ENCODE data around the gene NEURL1.

The NEURL1 gene

GRCh38 chr10:103548581-103549348 is 55.3 kb downstream of the NEURL1 start:
- DNase-seq: peak; percentile 35

GRCh38 chr10:103549349-103549685 is 55.8 kb downstream of the NEURL1 start:
- DNase-seq: no peak

DNA sequence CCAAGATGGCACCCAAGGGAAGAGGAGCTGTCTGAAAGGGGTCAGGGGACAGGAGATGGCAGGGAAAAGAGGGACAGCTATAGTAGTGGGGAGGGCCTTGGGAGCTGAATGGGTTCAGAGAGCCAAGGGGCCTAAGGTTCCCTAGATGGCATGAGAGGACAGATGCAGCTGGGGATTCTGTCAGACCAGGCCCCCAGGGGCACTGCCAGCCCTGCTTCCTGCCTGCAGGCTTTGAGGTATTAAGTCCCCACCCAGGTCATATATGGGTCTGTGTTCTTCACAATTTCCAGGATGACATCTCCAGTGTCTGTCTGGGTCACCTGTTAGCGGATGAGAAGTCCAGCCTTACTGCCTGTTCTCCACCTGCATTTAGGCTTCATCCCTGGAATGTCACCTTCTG is 56.7 kb downstream of the NEURL1 start:
- DNase-seq: no peak

DNA sequence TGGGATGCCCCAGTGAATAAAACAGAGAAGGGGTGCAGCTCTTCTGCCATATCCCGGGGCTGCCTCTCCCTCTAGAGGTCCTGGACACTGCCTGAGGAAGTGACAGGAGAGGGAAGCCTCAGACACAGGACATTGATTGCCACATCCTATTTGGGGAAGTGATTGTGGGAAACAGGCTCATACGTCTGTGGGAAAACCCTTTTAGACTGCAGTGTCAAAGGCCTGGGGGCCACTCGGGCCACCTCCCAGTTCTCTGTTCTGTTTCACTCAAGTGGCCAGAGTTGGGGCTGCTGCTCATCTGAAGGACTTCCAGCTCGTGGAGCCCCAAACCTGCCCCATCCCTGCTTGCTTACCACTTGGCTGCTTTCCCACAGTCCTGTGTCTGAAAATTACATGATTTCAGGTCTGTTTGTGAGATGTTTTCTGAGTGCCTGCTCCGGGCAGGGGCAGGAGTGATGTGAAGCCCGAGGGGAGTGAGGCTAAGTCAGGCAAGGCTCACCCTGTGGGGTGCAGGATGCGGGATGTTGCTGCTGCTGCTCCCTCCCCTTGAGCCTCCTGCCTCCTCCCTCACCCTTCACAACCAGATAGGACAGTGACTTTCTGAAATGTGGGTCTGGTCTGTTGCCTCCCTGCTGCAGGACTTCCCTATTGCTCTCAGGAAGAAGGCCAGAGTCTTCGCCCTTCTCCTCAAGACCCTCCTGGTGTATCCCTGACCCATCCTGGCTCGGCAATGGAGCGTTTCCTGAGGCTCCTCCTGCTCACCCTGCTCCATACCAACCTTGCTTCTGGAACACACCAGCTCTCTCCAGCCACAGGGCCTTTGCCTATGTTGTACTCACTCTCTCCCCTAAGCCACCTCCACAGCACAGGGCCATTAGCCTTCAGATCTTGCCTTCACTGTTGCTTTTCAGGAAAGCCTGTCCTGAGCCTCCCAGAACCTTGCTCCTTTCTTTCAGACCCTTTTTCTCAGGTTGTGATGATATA is 58.4 kb downstream of the NEURL1 start:
- DNase-seq: no peak

DNA sequence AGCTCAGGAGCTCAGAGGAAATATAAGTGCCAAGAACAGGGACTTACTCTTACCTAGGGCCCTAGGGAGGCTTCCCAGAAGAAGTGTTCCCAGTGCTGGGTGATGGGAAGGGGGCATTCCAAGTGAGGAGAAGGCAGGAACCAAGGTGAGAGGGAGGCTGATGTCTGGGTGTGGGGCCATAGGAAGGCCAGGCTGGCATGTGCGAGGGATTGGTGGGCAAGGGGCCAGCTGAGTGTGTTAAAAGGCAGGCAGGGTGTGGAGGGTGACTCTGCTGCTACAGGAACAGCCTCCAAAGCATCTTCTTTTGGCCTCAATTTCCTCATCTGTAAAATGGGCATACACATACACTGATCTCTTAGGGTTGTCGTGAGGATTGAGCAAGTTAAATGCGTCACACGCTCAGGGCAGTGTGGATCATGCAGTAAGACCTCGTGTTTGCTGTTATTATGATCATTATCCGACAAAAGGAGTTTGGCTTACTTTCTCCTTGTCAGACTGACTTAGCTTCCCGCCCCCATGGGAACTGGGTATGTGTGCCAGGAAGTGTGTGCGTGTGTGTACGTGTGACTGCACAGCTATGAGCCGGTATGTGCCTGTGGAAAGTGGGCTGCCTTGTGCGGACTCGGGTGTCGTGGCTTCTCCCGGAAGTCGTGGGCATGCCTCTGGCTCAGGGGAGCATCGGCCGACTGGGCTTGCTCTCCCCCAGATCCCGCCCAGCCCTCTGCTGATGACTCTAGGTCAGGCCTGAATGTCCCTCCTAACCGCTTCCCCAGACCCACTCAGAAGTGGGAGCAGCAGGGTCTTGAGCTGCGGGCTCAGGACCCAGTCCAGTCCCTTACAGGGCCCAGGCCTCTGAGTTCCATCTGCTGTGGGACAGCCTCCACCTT is 59.6 kb downstream of the NEURL1 start:
- no peak for DNase-seq

DNA sequence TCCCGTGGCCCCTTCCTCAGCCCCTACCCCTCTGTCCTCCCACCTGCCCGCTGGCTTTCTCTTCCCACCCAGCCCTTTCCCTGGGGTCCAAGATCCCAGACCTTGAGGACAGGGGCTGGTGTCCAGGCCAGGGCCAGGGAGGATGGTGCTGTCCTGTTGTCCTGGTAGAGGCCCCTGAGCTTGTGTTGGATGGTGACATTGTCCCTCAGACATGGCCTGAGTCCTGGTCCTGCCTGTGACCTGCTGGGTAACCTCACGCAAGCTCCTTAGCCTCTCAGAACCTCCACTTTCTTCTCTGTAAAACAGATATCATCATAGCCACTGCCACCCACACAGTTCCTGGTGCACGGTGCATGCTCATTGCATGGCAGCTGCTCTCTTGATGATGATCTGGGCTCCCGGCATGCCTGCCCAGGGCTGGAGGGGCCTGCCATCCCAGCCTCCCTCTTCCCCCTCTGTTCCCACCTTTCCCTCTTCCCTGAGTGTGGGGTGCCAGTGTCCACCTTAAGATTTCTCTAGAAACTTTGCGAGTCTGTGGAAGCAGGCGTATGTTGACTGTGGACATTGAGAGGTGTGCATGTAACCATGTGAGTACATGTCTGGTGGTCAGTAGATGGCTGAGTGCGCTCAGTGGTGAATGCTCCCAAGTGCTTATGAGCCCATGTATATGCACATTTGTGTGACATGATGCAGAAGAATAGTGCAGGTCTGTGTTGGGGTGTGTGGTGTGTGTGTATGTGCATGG is 60.4 kb downstream of the NEURL1 start:
- no peak for DNase-seq

GRCh38 chr10:103554488-103555324 is 61.2 kb downstream of the NEURL1 start:
- no peak for DNase-seq

DNA sequence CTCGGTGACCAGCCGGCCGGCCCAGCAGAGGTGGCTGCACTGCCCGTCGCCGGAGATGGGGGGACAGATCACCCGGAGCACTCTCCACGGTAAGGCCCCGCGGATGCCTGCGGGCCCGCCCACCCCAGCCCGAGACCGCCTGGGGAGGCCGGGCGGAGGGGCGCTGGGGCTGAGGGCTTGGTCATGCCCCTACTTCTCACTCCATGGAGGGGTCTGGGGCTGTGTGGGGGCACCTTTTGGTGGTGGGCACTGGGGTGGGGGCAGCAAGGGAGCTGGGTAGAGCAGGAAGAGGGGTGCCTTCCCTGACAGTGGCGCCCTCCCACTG is 61.8 kb downstream of the NEURL1 start:
- DNase-seq: no peak

GRCh38 chr10:103555712-103556111 is 62.2 kb downstream of the NEURL1 start:
- no peak for DNase-seq

GRCh38 chr10:103556383-103557007 is 63.0 kb downstream of the NEURL1 start:
- no peak for DNase-seq

- DNase-seq: no peak
Measured at GRCh38 chr10:103557455-103557854, 64.0 kb downstream of the NEURL1 start.

DNA sequence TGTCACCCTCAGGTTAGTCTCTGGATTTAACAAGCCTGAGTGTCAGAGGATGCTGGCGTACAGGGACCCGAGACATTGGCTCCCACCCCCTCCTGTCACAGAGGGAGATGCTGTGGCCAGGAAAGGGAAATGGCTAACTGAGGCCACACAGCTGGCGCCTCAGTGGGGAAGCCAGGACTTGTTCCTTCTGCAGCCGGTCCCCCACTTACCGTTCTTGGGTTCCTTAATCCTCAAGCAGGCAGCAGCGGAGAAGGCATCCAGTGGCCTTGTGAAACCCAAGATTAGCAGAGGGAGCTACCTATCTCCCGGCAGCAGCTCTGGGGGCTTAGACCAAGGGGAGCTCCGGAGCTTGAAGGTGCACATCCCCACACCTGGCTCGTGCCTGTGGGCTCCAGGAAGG is 65.4 kb downstream of the NEURL1 start:
- no peak for DNase-seq

- no peak for DNase-seq
Measured at GRCh38 chr10:103559776-103560175, 66.3 kb downstream of the NEURL1 start.

DNA sequence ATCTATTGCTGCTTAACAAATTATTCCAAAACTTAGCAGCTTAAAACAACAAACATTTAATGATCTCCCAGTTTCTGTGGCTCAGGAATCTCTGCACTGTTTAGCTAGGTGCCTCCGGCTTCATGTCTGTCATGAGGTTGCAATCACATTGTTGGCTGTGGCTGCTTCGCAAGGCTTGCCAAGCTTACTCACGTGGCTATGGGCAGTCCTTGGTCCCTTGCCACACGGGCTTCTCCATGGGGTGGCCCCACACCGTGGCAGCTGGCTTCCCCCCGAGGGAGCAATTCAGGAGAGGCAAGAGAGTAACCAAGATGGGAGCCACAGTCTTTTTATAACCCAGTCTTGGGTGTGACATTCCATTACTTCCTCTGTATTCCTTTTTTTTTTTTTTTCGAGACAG is 67.4 kb downstream of the NEURL1 start:
- no peak for DNase-seq

DNA sequence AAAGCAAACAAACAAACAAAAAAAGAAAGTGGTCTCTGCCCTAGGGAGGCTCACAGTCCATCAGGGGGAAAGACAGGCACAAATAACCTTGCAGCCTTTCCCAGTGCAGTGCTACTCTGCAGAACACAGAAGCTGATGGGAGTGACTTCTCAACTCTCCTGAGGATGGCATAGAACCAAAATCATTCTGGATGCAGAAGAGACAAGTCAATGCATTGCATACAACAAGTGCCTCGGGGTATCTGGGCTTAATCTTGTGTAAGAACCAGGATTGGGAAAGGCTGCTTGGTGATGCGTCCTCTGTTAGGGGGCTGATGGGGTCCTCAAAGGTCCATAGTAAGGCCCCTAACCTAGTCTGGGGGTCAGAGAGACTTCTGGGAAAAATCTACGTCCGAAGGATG is 68.9 kb downstream of the NEURL1 start:
- no peak for DNase-seq

DNA sequence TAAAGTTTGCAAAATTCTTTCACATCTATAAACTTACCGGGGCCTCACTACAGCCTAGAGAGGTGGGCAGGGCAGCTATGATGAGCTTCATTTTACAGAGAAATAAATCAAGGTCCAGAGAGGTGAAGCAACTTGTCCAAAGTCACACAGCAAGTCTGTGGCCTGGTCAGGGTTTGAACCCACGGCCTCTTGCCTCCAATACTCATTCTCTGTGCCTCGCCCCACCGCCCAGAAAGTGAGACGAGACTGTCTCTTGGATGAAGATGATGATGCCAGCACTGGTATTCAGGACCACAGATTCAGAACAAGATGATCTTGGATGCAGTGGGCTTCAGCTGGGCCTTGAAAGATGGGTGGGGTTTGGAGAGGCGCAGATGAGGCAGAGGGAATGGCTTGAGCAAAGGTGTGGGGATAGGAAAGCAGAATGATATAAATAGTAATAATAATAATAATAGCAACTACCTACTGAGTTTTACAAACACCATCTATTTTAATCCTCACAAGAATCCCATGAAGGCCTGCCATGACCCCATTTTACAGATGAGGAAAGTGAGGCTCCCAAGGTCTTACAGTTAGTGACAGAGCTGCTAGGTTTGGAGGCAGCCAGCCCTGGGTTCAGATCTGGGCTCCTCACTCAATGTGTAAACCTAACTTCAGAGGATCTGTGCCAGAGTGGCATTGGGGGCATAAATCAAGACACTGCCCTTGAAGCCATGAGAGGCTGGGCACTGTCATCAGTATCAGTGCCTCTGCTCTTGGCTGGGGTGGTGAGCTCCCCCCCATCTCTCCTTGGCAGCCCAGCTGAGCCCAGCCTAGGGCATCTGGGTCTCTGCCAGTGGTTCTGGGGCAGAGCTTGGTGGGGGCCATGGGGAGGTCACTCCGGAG is 70.0 kb downstream of the NEURL1 start:
- no peak for DNase-seq

DNA sequence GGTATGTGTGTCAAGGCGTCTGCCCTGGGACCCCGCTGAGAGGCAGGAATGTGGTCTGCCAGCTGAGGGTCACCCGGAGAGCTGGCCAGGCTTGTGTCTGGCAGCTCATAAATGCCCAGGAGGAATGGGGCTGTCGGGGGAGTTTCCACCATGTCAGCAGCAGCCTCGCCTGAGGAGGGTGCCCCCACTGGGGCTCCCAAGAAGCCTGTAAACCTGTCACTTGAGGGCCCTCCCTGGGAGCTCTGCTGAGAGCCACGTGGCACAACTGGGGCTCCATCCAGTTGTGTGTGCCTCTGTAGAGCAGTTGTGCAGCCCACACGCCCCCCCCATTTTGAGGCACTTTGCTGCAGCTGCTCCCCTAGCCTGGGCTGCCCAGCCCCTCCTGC is 70.6 kb downstream of the NEURL1 start:
- no peak for DNase-seq

- no peak for DNase-seq
Measured at GRCh38 chr10:103564776-103565520, 71.4 kb downstream of the NEURL1 start.

GRCh38 chr10:103566536-103566935 is 73.0 kb downstream of the NEURL1 start:
- DNase-seq: no peak

Measured in NCI-H1436 treated with DMSO at 0.1 percent for 48 hours (cell line).